ENCODE measurements around the gene GATB. TPM values are rescaled to one million over a fixed set of nuclear protein-coding genes. Genes with fewer than 3 reads are reported as not detected.

The GATB gene
- total RNA-seq, 1 donor from 2014 or later, result 14.2 TPM

DNA sequence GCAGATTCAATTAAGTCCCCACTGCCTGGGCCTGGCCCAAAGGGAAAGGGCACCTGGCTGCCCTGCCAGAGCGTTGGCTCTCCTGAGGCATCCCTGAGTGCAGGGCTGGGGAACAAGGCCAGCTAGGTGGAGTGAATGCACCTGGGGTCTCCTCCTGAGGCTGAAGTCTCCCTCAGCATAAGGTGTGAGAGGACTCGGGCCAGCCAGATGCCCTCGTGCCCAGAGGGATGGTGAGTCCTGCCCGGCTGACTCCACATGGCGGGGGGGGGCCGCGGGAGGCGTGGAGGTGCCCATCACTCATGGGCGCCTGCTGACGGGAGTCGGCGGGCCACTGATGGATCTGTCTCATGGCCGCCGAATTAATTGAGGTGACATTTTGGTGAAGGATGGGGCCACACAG is 87.8 kb downstream of the GATB start:
- intact Hi-C loops (cut with DNase I), result no loop called here
- TF ChIP-seq, protein P1, sequence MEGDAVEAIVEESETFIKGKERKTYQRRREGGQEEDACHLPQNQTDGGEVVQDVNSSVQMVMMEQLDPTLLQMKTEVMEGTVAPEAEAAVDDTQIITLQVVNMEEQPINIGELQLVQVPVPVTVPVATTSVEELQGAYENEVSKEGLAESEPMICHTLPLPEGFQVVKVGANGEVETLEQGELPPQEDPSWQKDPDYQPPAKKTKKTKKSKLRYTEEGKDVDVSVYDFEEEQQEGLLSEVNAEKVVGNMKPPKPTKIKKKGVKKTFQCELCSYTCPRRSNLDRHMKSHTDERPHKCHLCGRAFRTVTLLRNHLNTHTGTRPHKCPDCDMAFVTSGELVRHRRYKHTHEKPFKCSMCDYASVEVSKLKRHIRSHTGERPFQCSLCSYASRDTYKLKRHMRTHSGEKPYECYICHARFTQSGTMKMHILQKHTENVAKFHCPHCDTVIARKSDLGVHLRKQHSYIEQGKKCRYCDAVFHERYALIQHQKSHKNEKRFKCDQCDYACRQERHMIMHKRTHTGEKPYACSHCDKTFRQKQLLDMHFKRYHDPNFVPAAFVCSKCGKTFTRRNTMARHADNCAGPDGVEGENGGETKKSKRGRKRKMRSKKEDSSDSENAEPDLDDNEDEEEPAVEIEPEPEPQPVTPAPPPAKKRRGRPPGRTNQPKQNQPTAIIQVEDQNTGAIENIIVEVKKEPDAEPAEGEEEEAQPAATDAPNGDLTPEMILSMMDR (IDR thresholded peaks at IDR 0.05), result no peak

DNA sequence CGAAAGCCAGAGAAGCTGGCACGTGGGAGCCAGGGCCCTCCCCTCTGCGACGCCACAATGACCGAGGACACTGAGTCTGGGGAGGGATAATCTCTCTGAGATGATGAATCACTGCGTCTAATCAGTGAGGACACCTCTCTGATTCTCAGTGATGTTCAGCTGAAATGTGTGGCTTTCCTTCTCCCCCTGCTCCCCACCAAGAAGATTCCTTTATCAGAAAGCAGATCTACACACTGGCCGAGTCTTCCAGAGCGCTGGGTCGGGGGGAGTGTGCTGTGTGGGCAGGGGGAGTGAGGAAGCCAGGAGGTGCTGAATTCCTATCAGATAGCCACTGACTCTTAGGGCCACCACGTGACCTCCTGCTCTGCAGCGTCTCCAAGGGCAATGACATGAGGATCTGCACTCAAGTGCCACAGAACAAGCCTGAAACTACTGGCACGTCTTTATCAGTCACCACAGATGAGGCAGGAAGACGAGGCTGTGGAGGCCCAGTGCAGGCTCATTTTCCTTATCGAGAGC is 89.2 kb downstream of the GATB start:
- H3K27ac ChIP-seq, result no peak overlapping the region
- H3K27me3 ChIP-seq (ENCODE audit: low read depth), result no peaks in the 10 kb centered on the region
- H3K36me3 ChIP-seq, result peaks cover 5% of the 10 kb centered on the region
- no peak for DNase-seq
- intact Hi-C loops (cut with DNase I), result no loop called here
- H3K4me1 ChIP-seq, result no peaks in the 10 kb centered on the region
- H3K9me3 ChIP-seq, result no peaks in the 10 kb centered on the region
- TF ChIP-seq, protein P1 (IDR thresholded peaks at IDR 0.05), result no peak
- no peak for ATAC-seq
- H3K4me3 ChIP-seq, result no peak overlapping the region

More for the DNA sequence above, 87.8 kb downstream of the GATB start:
- H3K27ac ChIP-seq, result no peak overlapping the region
- H3K4me1 ChIP-seq, result no peaks in the 10 kb centered on the region
- no peak overlapping the region for H3K4me3 ChIP-seq
- peaks cover 5% of the 10 kb centered on the region for H3K36me3 ChIP-seq
- ATAC-seq (no peak), DNase-seq (no peak)
- H3K27me3 ChIP-seq (ENCODE audit: low read depth), result no peaks in the 10 kb centered on the region
- H3K9me3 ChIP-seq, result no peaks in the 10 kb centered on the region

DNA sequence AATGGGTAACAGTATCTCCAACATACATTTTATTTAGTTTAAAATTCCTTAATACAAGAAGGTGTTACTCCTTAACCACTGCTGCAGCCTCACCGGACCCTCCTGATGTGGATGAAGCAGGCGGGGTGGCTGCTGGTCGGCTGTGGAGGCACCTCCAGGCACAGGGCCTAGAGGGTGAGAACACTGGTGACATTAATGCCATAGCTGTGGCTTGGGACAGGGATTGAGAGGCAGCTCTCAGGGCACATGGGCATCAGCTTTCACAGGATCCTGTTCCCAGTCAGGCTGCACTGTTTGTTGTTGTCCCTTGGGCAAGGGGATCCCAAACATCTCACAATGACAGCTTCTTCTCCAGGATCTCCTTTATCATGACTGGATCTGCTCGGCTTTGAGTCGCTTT is 90.0 kb downstream of the GATB start:
- intact Hi-C loops (cut with DNase I), result no loop called here
- no peak for ATAC-seq

DNA sequence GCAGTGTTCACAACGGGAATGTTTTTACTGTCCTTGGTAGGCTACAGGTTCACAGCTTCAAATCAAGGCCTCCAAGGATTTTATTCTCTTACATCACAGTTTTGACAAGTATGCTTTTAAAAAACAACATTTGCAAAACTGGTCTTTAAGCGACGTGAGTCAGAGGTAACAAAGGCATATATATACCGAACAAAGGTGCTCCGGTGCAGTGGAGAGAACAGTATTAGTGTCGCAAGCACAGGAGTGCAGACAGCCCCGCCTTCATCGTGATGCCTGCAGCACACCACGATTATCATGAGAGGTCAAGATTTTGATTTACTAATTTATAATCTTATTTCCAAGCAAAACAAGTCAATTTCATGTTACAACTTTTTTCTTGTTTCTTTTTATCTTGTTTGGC is 90.8 kb downstream of the GATB start:
- intact Hi-C loops (cut with DNase I), result no loop called here
- DNase-seq (no peak), ATAC-seq (no peak)
- Histone ChIP-seq H3K27me3 (ENCODE audit: low read depth) (no peaks in the 10 kb centered on the region), H3K9me3 (no peaks in the 10 kb centered on the region), H3K36me3 (peaks cover 5% of the 10 kb centered on the region), H3K27ac (no peak overlapping the region), H3K4me1 (no peaks in the 10 kb centered on the region), H3K4me3 (no peak overlapping the region)
- TF ChIP-seq, protein P1 (IDR thresholded peaks at IDR 0.05), result no peak

More for the DNA sequence above, 90.0 kb downstream of the GATB start:
- H3K9me3 ChIP-seq, result no peaks in the 10 kb centered on the region
- H3K27me3 ChIP-seq (ENCODE audit: low read depth), result no peaks in the 10 kb centered on the region
- no peak for DNase-seq
- H3K4me3 ChIP-seq, result no peak overlapping the region
- H3K27ac ChIP-seq, result no peak overlapping the region
- no peaks in the 10 kb centered on the region for H3K4me1 ChIP-seq
- H3K36me3 ChIP-seq, result peaks cover 5% of the 10 kb centered on the region
- TF ChIP-seq, protein P1 (IDR thresholded peaks at IDR 0.05), result no peak

DNA sequence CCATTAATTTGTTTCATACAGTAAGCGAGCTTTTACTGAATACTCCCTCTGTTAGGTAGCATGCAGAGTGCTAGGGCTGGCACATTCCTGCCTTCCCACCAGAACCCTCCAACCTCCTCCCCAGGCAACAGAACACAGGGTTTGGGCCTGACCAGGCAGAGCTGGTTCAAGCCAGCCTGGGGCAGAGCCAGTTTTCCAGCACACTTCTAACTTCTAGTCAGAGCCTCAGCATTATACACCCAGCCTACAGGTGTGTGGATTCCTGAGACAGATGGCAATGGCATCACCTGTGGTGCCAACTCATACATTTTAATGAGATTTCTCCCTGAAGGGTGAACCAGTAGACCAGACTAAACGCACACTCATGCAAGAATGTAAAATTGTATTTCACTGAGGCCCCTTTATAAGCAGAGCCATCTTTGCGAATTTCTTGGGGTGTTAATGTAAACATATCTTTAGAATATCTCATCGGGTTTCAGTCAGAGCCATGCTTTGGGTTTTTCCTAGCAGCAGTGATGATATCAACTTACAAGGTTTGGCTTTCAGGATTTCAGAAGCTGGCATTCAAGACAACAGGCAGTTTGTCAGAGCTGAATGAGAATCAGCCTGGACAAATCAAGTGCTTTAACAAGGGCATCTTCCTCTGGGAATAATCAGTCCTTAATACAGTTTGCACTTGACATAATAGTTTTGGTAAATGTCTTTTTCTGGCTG is 92.0 kb downstream of the GATB start:
- TF ChIP-seq, protein P1 (IDR thresholded peaks at IDR 0.05), result no peak
- Histone ChIP-seq H3K36me3 (peaks cover 5% of the 10 kb centered on the region), H3K4me3 (no peak overlapping the region), H3K27me3 (ENCODE audit: low read depth) (no peaks in the 10 kb centered on the region), H3K4me1 (no peaks in the 10 kb centered on the region), H3K27ac (no peak overlapping the region), H3K9me3 (no peaks in the 10 kb centered on the region)
- DNase-seq (no peak), ATAC-seq (no peak)
- intact Hi-C loops (cut with DNase I), result no loop called here
